ENCODE measurements around the gene SIL1.
"Not testable (repeated sequence)": the region's sequence is repeated elsewhere in the genome, so short reads cannot be mapped to it uniquely, and the experiment has no call there.

SIL1 gene

DNA sequence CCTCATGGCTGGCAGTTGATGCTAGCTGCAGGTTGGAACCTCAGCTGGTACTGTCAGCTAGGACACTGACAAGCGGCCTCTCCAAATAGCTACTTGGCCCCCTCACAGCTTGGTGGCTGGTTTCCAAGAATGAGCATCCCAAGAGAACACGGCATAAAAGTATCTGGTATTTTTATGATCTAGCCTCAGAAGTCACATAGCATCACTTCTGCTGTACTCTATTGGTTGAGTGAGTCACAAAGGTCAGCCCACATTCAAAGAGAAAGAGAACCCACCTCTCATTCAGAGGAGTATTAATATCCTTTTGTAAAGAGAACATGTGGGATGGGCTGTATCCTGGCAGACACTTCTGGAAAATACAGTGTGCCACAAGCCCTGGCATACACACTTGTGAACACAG lies 6.0 kb upstream of the SIL1 start:
- no peak for DNase-seq (ENCODE audit: low read depth)

DNA sequence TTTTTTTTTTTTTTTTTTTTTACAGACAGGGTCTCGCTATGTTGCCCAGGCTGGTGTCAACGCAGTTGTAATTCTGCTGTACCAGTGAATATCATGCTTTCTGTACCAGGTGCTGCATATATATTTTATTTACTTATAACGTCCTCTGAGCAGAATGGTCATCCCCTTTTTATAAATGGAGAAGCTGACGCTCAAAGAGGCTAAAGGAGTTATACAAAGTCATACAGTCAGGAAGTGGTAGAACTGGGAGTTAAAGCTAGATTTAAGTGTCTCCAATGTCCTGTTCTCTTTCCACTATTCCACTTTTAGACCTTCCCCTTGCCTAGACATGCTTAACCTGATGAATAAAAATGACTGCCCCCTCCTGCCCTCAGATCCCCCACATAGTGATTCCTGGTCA lies 1.2 kb upstream of the SIL1 start:
- DNase-seq (ENCODE audit: low read depth) = no peak

DNA sequence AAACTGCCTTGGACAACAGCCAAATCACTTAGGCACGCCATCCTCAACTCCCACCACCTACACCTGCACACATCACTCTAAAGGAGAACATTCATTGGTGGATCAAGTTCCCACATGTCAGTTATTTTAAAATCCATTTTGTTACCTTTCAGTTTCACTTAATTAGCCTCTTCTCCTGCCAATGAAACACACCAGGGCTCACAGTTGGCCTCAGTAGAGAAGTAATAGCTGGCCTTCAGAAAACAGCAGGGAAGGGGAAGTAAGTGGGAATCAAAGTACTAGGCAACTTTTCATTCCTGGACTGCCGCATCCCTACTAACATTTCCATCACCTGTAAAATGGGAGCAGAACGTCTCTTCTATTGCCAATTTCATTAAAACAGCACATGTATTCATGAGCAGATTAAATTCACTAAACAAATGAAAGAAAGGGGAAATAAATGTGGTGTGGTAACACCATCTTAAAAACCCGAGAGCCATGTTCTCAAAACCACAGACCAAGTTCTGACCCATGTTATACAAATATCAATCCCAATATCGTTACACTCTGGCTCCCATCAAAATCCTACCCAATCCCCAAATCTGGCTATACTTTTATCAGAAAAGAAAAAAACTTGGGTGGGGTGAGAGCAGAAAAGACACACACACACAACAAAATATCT lies 1.7 kb downstream of the SIL1 start:
- DNase-seq (ENCODE audit: low read depth) = no peak

DNA sequence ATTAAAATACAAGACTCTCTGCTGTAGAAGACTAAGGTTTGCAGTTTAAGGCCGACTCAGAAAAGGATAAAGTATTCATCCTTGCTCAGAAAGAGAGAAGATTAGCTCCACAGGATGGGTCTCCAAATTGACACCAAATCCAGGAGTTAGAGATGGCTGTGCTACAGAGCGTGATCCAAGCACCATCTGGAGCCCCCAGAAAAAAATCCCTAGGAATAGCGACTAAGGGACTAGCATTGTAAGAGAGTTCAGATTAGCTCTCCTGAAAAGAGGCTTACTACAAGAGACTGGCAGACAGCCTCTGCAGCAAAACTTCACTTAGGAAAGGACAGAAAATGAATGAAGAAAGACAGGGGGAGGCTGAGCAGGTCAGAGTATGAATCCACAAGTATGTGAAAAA lies 3.7 kb downstream of the SIL1 start:
- DNase-seq (ENCODE audit: low read depth) = no peak

DNA sequence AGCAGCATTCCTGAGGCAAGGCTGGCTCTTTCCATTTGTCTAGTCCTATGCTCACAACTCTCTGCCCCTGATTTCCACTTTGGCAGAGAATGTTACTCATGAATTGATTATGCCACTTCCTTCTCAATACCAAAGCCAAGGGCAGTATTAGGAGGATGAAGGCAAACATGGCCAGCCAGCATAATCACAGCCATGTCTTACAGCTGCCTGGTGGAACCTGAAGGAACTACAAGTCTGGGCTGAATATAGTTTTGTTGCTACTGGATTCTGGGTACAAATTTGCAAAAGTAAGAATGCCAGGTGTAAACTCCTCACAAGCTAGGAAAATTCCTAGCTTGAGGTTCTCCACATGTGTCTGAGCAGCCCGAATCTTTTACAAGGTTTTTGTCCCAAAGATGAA lies 4.2 kb downstream of the SIL1 start:
- DNase-seq (ENCODE audit: low read depth) = no peak

DNA sequence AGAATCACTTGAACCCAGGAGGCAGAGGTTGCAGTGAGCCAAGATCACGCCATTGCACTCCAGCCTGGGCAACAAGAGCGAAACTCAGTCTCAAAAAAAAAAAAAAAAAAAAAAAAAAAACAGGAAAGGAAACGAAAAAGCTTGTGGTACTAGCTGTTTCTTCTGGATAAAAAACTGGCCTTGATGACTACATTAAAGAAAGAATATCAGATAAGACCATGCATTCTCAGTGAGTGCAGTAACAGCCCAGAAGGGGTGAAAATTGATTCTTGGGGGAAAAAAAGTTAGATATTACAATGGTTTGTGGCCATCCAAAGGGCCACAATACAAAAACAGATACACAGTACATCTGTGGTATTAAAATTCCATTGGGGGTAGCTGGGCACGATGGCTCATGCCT lies 5.3 kb downstream of the SIL1 start:
- not testable (repeated sequence) for DNase-seq (ENCODE audit: low read depth)

DNA sequence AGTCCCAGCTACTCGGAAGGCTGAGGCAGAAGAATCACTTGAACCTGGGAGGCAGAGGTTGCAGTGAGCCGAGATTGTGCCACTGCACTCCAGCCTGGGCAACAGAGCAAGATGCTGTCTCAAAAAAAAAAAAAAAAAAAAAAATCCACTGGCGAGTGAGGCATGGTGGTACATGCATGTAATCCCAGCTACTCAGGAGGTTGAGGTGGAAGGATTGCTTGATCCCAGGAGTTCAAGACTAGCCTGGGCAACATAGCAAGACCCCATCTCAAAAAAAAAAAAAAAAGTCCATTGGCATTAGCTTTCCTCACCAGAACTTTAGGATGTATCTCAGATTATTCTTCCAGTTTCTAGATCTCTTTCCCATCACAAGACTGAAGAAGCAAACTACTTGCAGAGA lies 6.2 kb downstream of the SIL1 start:
- DNase-seq (ENCODE audit: low read depth) = not testable (repeated sequence)

DNA sequence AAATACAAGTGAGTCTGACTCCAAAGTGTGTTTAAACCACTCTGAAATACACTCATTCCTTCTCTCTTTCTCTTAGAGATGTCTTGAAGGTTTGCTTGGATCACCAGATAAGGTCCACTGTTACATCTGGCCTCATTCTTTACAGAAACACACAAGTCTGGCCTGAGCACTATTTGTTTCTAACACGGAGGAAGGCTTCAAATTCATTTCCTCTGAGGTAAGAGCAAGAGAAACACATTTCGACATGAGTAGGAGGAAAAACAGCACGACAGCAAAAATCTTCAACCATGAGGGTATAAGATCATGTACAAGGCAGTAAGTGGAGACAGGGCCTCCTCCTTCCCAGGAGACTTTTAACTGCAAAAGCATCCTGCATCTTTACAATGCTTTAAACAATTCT lies 8.0 kb downstream of the SIL1 start:
- no peak for DNase-seq (ENCODE audit: low read depth)

DNA sequence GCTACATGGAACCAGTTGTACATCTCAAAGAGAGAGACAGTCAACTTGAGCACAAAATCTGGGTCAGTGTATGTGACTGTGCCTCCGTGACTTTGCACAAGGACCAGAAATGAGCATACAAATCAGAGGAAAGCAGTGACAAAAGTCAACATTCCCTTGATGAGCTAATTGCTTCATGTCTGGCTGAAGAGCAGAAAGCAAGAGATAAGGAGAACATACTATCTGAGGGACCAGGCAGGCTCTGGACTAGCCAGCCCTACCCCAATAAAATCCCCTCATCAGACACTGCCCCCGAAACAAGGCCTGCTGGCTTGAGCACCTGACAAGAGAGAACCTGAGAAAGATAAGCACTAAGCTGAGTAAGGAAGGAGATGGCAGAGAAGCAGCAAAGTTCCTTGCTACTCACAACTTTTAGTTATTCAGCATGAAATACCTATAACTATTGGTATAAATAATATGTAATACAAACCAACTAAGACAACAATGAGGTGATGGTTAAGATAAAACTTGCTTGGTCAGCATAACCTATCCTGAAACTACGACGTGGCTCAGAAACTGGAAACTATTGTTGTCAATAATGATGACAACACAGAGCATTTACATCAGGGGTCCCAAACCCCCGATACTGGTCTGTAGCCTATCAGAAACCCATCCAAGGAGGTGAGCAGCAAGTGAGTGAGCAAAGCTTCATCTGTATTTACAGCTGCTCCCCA lies 9.5 kb downstream of the SIL1 start:
- no peak for DNase-seq (ENCODE audit: low read depth)

DNA sequence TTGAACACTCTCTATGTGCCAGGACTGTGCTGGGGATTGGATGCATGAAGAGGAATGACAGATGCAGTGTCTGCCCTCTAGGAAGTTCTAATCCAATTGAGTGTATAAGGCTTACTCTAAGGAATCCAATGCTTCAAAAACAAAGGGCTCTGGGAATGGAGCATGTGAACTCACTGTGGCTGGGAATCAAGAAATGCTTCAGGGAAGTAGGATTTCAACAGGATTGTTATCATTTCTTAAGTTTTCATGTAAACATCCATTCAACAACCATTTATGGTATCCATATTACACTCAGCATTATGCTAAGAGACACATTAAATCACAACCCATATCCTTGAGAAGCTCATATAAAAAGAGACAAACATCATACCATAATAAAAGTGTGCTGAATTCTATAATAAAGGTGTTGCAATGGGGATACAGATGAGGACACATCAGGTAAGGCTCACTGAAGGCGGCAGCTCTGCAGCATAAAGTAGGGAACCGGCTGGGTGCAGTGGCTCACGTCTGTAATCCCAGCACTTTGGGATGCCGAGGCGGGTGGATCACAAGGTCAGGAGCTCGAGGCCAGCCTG lies 11.3 kb downstream of the SIL1 start:
- DNase-seq (ENCODE audit: low read depth) = no peak

DNA sequence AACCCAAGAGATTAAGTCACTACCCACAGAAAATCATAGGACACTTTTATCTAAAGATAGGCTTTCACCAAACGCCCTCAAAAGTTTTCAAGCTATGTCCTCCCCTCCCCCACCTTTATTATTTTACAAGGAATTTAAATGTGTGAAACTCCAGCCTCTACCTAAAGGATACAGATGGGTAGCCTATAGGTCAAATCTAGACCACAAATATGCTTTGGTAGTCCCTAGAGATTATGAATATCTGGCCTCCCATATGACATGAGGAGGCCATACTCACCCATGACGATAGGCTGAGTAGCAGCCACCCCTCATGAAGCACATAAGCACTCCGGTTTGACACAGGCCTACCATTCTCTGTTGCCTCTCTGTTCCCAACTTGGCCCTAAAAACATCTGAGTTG lies 11.9 kb downstream of the SIL1 start:
- DNase-seq (ENCODE audit: low read depth) = no peak

DNA sequence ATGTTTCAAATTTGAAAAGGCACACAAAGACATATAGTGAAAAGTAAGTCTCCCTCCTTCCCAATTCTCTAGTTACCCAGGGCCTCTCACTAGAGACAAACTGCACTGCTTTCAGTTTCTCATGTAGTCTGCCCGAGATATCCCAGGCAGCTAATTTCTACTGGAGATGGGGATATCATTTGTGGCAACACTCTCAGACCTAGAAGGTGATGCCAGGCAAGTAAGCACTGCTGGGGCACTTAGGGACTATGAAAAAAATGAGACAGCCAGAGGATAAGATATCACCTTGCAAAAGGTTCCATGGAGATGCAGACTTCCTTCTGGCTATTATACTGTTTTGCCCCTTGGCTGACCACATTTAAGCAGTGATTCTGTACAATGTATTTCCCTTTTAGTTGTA lies 12.6 kb downstream of the SIL1 start:
- DNase-seq (ENCODE audit: low read depth) = no peak

DNA sequence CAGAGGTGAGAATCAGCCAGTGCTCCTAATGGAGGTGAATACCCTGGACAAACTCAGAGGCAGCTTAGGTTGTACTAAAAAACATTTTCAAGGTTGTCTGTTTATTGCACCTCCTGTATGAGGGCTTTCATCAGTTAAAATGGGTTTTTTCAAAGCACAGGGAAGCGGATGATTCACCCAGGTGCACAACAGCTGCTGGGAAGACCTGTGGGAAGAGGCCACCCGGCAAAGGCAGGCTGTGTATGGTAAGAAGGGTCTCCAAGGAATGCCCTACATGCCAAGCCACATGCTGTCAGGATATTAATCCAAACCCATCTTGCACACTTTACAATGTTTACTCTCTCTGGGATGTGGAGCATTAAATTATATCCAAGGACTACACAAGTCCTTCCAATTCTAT lies 14.7 kb downstream of the SIL1 start:
- DNase-seq (ENCODE audit: low read depth) = no peak

DNA sequence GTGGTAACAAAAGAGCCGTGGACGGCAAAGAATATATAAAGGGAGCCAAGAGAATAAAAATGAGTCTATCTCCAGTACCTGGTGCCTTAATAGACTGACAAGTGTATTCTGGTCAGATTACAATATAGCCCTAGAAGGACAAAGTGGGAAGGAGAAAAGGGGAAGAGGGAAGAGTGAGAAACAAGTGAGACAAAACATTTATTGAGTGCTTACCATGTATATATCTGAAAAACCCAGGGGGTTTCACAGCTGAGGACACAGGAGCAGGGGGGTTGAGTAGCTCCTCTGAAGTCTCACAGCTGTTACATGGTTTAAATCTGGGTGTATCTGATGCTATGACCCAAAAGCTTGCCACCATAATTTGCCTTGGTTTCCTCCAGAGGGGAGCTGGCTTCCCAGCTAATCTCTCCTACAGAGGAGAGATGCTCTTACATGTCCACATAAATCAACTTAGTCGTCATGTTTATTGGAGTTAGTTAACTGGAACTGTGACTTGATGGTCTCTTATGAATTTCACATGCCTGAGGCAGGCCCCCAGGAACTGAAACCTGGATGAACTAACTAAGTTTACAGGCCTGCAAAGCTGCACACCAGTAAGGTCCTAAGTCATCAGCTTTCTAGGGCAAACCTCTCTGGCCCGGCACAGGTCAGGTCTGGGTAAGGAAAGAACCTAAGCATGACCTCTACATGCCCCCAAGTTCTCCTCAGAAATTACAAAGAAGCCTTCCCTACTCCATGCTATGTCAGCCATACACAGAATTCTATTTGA lies 15.5 kb downstream of the SIL1 start:
- no peak for DNase-seq (ENCODE audit: low read depth)

DNA sequence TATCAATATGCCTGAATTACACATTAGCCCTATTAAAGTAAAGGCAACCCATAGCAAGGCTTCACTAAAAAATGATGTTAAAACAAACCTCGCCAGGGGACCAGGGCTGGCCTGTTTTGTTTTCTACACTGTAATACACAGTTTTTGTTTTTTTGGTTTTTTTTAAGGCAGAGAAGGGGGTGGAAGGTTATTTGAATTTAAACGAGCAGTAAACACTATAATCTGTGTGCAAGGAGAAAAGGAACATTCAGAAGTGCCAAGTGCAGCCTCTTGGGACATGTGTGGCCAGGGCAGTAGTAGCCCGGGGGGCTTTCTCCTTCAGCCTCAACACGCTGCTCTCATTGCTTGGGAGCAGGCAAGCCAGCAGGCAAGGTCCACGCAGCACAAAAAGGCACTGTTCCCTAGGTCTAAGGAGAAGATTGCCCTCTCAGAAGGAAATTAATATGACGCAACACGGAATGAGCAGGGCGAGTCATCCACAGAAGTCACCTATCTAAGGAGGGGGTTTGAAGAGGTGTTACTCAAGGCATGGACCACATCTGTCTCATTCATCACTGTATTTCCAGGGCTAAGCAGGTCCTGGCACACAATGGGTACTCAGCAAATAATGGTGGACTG lies 16.2 kb downstream of the SIL1 start:
- DNase-seq (ENCODE audit: low read depth) = no peak

DNA sequence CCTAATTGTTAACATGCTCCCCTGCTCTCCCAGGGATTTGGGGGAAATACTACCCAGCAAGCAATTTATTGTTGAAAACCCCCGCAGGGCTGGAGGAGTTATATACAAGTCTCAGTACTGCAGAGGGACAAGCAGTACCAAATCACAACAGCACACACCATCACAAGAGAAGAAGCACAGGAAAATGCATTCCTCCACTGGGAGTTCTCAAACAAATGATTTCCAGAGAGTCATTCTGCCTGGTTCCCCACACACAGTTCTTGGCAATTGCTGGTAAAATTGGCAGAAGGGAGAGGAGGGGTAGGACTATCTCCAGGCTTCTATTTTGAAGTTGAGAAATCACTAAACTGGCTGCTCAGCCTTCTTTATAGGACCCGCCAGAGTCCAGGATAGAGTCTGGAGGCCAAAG lies 16.8 kb downstream of the SIL1 start:
- no peak for DNase-seq (ENCODE audit: low read depth)

DNA sequence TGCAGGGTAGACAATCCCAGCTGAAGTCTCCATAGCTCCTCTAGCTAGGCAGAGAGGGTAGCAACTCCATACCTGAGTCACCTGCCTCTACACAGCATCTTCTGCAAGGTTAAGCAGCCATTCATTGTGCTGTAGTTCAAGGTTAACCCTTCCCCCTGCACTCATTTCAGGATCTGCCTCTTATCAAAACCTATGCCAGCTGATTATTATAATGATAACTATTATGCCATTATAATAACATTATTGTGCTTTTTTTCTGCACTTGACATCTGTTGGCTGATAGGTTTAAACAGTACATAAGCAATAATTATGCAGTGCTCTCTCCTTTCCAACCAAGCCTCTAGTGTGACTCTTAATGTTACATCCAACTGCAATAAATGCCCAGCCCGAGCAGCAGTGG lies 17.3 kb downstream of the SIL1 start:
- DNase-seq (ENCODE audit: low read depth) = no peak

DNA sequence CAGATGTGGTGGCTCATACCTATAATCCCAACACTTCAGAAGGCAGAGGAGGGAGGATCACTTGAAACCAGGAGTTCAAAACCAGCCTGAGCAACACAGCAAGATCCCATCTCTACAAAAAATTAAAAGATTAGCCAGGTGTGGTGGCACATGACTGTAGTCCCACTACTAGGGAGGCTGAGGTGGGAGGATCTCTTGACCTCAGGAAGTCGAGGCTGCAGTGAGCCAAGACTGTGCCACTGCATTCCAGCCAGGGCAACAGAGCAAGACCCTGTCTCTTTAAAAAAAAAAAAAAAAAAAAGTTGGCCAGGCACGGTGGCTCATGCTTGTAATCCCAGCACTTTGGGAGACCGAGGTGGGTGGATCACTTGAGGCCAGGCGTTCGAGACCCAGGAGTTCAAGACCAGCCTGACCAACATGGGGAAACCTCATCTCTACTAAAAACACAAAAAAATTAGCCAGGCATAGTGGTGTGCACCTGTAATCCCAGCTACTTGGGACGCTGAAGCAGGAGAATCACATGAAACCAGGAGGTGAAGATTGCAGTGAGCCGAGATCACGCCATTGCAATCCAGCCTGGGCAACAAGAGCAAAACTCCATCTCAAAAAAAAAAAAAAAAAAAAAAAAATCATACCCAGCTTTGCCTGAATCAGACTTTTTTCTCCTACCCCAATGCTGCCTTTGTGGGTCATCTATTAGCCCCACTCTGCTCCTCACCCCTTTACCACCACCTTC lies 18.2 kb downstream of the SIL1 start:
- not testable (repeated sequence) for DNase-seq (ENCODE audit: low read depth)

DNA sequence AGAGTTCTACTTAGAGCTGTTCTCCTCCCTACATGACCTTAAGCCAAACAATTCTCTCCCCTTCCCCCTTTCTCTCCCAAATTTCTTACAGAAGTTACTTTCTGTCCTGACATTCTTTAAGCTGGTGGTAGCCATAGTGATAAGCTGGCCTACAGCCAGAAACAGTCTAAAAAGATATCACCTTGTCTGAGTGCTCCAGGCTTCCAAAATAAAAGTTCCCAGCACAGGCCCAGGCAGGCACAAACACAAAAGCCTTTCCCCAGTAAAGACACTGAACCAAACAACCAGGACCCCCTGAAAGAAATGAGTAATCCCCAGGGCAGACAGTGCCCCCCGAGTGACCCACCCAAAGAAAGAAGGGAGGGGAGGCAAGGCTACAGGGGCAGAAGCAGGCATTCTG lies 19.2 kb downstream of the SIL1 start:
- DNase-seq (ENCODE audit: low read depth) = no peak

DNA sequence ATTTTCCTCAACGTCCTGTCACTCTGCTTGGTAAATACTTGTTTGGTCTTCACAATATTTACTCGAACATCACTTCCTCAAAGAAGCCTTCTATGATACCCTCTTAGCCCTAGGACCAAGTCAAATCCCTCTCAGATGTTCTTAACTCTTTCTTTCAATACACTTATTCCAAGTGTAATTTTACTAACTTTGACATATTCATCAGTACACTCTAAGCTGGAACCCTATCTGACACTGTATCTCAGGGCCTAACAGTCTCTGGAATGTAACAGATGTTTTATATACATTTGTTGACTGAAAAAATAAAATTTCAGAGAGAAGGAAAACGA lies 19.6 kb downstream of the SIL1 start:
- no peak for DNase-seq (ENCODE audit: low read depth)

DNA sequence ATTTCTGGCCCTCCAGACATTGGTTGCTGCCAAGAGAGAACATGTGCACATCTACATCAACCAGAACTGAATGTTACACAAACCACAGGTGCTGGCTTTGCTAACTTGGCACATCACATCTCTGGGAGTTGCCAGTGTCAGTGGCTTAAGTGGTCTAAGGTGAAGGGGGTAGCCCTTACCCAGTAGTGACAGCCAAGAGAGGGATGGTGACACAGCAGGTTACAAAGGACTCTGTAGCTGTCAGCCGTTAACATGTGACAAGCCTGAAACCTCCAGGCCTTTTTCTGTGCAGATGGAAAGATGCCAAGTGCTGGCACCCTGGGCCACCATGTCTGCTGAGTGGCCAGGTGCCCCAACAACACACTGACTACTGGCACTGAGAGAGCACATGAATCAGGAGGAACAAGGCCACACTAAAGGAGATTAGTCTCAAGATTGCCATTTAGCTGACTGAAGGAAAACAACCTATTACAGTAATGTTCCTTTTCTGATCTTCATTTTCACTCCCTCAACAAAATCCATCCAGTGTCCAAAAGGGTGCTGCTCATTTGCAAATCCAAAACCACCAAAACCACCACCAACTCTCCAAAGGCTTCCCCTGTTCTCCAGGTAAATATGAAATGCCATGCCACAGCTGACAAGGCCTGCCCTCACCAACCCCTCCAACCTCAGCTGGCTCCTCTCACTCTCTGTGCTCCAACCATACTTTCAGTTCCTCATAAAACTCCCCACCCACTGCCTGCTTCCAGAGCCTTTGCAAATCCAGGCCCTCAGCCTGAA lies 20.2 kb downstream of the SIL1 start:
- no peak for DNase-seq (ENCODE audit: low read depth)

All from T follicular helper cell (primary cell).